K562 treated with DMSO at 1 percent for 12 hours (cell line): ENCODE data around the gene ADAMTS2. TPM values are rescaled to one million over a fixed set of nuclear protein-coding genes. Genes with fewer than 3 reads are reported as not detected.

Experiments used
- total RNA-seq: library from RNA; unstranded; fragments of 300-600 nt; gene quantifications from 2 replicates; pipeline ENCODE4 v1.2.3, GENCODE V29; 2022; ENCODE audit not compliant: insufficient read depth

ADAMTS2 gene
- not detected in 2 replicates for total RNA-seq

GRCh38 chr5:179345433-179346321 is at the start of gene ADAMTS2:
ADAMTS2 (minus strand) TSS chr5:179345461; CDS start chr5:179345328, 133 bp downstream.

Other genes starting within 250 kb of the ADAMTS2 start
- 18.7 and 27.9 TPM in 2 replicates for gene RUFY1, start 205.1 kb upstream of the ADAMTS2 start, total RNA-seq